ENCODE results near the gene METTL9. TPM values are rescaled to one million over a fixed set of nuclear protein-coding genes. Genes with fewer than 3 reads are reported as not detected.
"Not testable (repeated sequence)": the region's sequence is repeated elsewhere in the genome, so short reads cannot be mapped to it uniquely, and the experiment has no call there.

METTL9 gene
- total RNA-seq = 10 to 100 TPM; 49.3 to 63.8 TPM
- long read RNA-seq, full-length matches to known transcripts = 66 of 68 reads
- long read RNA-seq, partial matches to known transcripts = 0 of 68 reads
- long read RNA-seq, other reads (novel, unspliced or antisense) = 2 of 68 reads

GRCh38 chr16:21599122-21600030, at the start of gene METTL9:
Gene METTL9, plus strand, starts transcription at chr16:21599577. Its CDS starts 157 bp downstream, at chr16:21599734.
- peak; percentile 95 for DNase-seq
- intact Hi-C loops (cut with DNase I) = no loop called here
- ATAC-seq = peak; percentile 99

DNA sequence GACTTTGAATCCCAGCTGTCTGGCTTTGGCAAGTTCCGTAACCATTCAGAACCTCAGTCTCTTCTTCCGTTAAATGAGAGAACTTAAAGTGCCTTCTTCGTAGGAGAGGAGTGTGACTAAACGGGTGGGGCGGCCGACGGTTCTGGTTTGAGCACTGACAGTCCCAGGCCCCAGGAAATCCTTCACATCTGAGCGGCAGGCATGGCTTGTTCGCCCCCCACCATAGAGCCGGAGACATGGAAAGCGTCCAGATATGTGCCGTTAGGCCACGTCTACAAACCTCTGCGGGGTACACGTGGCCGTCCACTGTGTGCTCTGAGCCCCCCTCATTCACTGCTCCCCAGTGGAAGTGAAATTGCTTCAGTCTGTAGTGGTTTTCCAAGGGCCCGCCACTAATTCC, 49.4 kb upstream of the METTL9 start:
- intact Hi-C loops (cut with DNase I) = loop anchor here in 1 of 2 donors (10.0 kb wide), 2 partner anchors 245 to 355 kb away; no protein-coding TSS in a partner anchor
- DNase-seq, ATAC-seq: not testable (repeated sequence)

DNA sequence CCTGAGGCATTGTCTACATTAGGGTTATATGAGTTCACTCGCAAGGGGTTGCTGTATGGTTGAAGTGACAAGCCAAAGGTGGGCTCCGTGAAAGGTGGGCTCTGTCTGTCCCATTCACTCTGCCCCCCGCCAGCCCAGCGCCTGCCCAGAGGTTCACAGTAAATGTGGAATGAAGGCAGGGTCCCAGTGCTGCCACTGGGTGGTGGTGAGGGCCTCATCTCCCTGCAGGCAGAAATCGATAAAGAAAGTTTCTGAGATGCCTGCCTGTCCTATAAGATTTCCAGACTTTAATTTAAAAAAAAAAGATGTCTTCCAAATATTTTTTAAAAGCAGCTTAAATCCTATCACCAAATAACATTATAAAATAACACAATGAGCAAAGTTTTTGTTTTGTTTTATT, 48.9 kb upstream of the METTL9 start:
- intact Hi-C loops (cut with DNase I) = loop anchor here in 1 of 2 donors (10.0 kb wide), 2 partner anchors 246 to 356 kb away; no protein-coding TSS in a partner anchor
- DNase-seq, ATAC-seq: not testable (repeated sequence)

GRCh38 chr16:21551076-21551475, 48.3 kb upstream of the METTL9 start:
- intact Hi-C loops (cut with DNase I) = loop anchor here in 1 of 2 donors (10.0 kb wide), 2 partner anchors 246 to 356 kb away; no protein-coding TSS in a partner anchor
- not testable (repeated sequence) for DNase-seq, ATAC-seq

- ATAC-seq, DNase-seq: not testable (repeated sequence)
- intact Hi-C loops (cut with DNase I) = loop anchor here in 1 of 2 donors (10.0 kb wide), 2 partner anchors 247 to 357 kb away; no protein-coding TSS in a partner anchor
These were observed 47.8 kb upstream of the METTL9 start for GRCh38 chr16:21551600-21551999.

GRCh38 chr16:21553481-21554296, 45.7 kb upstream of the METTL9 start:
- not testable (repeated sequence) for ATAC-seq, DNase-seq
- intact Hi-C loops (cut with DNase I) = loop anchor here in 1 of 2 donors (10.0 kb wide), 2 partner anchors 249 to 359 kb away; no protein-coding TSS in a partner anchor

- ATAC-seq = peak; percentile 86 to 87
These were observed 44.4 kb upstream of the METTL9 start for GRCh38 chr16:21554795-21555585.

GRCh38 chr16:21555621-21556020, 43.8 kb upstream of the METTL9 start:
- ATAC-seq, DNase-seq: not testable (repeated sequence)
- intact Hi-C loops (cut with DNase I) = loop anchor here in 1 of 2 donors (10.0 kb wide), 2 partner anchors 251 to 361 kb away; no protein-coding TSS in a partner anchor

More at GRCh38 chr16:21554795-21555585, 44.4 kb upstream of the METTL9 start:
- intact Hi-C loops (cut with DNase I) = loop anchor here in 1 of 2 donors (10.0 kb wide), 2 partner anchors 250 to 360 kb away; no protein-coding TSS in a partner anchor
- peak; percentile 92 for DNase-seq

DNA sequence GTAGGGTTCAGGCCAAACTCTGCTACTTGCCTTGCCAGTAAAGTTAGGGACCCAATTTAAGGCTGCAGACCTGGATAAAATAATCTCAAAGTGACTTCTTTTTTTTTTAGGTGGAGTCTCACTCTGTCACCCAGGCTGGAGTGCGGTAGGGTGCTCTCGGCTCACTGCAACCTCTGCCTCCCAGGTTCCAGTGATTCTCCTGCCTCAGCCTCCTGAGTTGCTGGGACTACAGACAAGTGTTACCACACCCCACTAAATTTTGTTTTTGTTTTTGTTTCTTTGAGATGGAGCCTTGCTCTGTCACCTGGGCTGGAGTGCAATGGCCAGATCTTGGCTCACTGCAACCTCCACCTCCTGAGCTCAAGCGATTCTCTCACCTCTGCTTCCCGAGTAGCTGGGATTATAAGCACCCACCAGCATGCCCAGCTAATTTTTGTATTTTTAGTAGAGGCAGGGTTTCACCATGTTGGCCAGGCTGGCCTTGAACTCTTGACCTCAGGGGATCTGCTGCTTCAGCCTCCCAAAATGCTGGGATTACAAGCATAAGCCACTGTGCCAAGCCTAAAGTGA, 43.3 kb upstream of the METTL9 start:
- DNase-seq, ATAC-seq: not testable (repeated sequence)
- intact Hi-C loops (cut with DNase I) = loop anchor here in 1 of 2 donors (10.0 kb wide), 2 partner anchors 251 to 361 kb away; no protein-coding TSS in a partner anchor

GRCh38 chr16:21556651-21557241, 42.6 kb upstream of the METTL9 start:
- ATAC-seq (peak; percentile 64 to 70), DNase-seq (peak; percentile 81)
- intact Hi-C loops (cut with DNase I) = loop anchor here in 1 of 2 donors (10.0 kb wide), 2 partner anchors 252 to 362 kb away; no protein-coding TSS in a partner anchor

- ATAC-seq = no peak
- no peak for DNase-seq
- intact Hi-C loops (cut with DNase I) = no loop called here
These were observed 38.9 kb upstream of the METTL9 start for GRCh38 chr16:21560462-21560861.

DNA sequence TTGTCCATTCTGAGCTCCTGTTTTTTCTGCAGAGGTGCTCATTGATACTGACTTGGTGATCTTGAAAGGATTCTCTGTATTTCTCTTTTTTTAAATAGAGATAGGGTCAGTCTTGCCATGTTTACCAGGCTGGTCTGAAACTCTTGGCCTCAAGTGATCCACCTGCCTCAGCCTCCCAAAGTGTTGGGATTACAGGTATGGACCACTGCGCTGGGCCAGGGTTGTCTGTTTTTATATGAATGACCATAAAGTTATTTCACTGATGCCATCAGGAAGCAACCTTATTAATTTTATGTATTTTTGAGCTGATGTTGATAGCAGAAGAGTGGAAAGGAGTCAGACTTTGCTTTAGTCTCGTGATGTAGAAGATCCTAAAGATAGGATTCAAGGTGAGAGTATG, 35.7 kb upstream of the METTL9 start:
- intact Hi-C loops (cut with DNase I) = no loop called here
- DNase-seq (no peak), ATAC-seq (no peak)

DNA sequence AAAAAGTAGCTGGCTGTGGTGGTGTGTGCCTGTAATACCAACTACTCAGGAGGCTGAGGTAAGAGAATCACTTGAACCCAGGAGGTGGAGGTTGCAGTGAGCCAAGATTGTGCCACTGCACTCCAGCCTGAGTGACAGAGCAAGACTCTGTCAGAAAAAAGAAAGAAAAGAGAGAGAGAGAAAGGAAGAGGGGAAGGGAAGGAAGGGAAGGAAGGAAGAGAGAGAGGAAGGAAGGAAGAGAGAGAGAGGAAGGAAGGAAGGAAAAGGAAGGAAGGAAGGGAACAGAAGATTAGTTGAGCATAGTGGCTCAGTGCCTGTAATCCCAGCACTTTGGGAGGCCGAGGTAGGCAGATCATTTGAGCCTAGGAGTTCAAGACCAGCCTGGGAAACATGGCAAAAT, 35.0 kb upstream of the METTL9 start:
- intact Hi-C loops (cut with DNase I); ATAC-seq; DNase-seq: not testable (repeated sequence)

DNA sequence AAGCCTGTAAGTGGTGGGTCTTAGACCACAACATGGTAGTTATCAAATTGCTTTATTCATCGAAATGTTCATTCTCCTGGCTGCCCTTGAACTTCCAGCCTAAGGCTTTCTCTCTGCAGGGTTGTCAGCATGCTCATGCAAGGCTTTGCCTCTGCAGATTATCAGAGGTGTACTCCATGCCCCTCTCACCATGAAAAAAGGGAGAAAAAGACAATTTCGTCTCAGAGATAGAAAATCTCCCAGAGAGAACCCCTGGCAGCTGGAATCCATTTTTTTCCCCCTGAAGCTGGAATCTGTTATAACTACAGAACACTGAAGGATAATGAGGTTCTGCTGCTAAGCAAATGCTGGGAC, 33.9 kb upstream of the METTL9 start:
- ATAC-seq (no peak), DNase-seq (no peak)
- intact Hi-C loops (cut with DNase I) = no loop called here

- DNase-seq (no peak), ATAC-seq (no peak)
- intact Hi-C loops (cut with DNase I) = no loop called here
These were observed 33.3 kb upstream of the METTL9 start for GRCh38 chr16:21565861-21566669.

DNA sequence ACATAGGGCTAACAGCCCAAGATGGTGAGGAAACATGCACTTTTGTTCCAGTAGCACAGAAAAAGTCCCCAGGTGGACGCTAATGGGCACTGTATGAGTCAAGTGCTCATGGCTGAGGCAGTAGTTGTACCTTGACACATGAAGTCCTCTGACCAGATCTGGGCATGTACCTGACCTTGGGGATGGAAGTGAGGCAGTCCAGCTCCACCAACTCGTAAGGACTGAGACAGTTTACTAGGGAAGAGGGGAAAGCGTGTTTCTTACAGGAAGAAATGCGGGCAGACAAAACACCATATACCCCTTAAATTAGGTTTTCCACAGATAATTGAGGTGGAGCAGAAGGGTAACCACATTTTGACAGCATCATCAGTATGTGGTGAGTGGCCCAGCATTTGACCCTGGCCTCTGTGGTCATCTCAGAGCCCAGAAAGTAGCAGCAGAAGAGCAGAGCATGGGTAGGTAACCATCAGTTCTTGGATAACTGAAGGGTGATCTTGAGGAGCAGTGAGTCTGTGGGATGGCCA, 32.4 kb upstream of the METTL9 start:
- intact Hi-C loops (cut with DNase I) = no loop called here
- DNase-seq = no peak
- no peak for ATAC-seq
